Skin epidermis (tissue), 12 donors: ENCODE measurements around the gene ST6GAL1.
A peak's percentile ranks its signal among the peaks of the same experiment; 100 is the strongest.
"Not testable (repeated sequence)": the region's sequence is repeated elsewhere in the genome, so short reads cannot be mapped to it uniquely, and the experiment has no call there.

Experiments
- H3K27ac ChIP-seq, 21 experiments: fragments of 200-600 bp; sonication (generic) in 11 of 21; one replicate each; pipeline ENCODE4 v1.5.0; 2020; ENCODE audit warnings: mild to moderate bottlenecking in 3 of 21, inconsistent platforms in 2 of 21, moderate library complexity in 2 of 21
- H3K4me3 ChIP-seq, 7 experiments: fragments of 200-600 bp; sonication (generic) in 2 of 7; one replicate each; pipeline ENCODE4 v1.5.0; 2020; ENCODE audit warnings: inconsistent platforms in 2 of 7, mild to moderate bottlenecking in 2 of 7, moderate library complexity in 1 of 7

Gene ST6GAL1

GRCh38 chr3:187011915-187012314 is 81.6 kb downstream of the ST6GAL1 start:
- Histone ChIP-seq H3K27ac (peak overlapping the region in 9 of 21 experiments; percentile 1 to 88 (median 71)), H3K4me3 (no peak overlapping the region)

DNA sequence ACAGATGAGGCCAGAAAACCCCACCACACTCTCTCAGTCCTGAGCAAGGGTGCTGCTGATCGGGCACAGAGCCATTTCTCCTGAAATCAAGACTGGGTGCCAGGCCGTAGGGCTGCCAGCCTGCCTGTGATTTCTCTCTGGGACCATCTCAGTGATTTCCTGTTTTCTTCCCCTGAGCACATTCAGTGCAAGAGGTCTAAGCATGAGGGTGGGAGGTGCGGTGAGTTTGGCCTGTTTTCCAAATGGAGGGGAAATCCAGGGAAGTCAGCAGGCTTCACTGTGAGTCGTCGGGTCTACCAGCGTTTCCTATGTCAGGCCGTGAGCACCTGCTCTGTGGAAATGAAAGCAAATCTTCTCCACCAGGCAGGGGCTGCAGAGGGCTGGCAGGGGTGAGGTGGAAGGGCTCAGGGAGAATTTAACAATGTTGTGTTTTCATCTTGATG is 82.3 kb downstream of the ST6GAL1 start:
- Histone ChIP-seq H3K4me3 (no peak overlapping the region), H3K27ac (peak overlapping the region in 17 of 21 experiments; percentile 1 to 88 (median 54))

DNA sequence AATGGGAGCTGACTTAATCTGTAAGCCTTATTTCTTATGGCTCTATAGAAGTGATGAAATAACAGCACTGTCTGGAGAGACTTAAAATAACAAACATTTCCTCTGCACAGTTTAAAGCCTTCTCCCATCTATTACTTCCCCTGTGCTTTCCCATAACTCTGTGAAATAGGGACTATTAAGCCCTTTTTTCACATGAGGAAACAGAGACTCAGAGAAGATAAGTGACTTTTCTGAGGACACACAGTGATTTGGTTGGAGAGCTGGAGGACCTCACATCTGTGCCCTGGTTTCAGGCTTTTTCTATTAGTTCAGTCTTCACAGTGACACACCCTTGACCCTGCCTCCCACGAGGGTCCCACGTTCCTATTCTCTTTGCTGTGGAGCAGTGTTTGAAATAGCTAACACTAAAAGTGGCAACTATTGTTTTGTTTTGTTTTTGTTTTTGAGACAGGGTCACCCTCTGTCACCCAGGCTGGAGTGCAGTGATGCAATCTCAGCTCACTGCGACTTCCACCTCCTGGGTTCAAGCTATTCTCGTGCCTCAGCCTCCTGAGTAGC is 82.9 kb downstream of the ST6GAL1 start:
- no peak overlapping the region for H3K4me3 ChIP-seq
- peak overlapping the region in 5 of 21 experiments; percentile 46 to 88 (median 71) for H3K27ac ChIP-seq

GRCh38 chr3:187014417-187014864 is 84.1 kb downstream of the ST6GAL1 start:
- H3K27ac ChIP-seq, result peak overlapping the region in 1 of 21 experiments; percentile 3
- H3K4me3 ChIP-seq, result no peak overlapping the region

GRCh38 chr3:187015903-187016638 is 85.7 kb downstream of the ST6GAL1 start:
- Histone ChIP-seq H3K27ac (peak overlapping the region in 1 of 21 experiments; percentile 18), H3K4me3 (no peak overlapping the region)

DNA sequence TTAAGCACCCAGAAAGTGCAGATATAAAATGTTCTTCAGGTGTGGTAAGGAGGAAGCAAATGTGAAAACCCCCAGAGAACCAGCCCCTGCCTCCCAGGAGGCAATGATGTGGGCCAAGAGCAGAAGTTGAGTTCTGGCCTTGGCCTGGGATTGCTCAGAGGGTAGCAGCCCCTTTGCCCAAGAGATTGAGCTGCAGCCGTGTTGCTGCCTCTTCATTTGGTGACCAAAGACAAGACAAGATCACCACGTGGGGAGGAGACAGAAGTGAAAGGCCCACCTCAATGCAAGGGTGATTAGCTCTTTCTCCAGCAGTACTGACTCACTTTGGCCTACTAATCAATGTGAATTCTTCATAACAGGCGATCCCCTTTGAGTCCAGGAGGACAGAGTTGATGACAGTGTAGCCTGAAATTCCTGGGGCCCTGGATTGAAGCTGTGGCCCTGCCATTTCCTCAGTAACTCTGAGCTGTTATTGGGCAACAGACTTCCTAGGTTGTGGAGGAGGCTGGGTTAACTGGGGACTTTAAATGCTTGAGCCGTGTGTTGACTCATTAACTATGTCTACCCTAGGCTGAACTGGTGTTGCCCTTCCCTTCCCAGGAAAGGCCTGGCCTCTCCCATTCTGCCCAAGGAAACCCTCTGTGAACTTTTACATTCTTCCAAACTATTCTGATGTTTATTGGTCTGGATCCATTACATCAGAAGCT is 86.5 kb downstream of the ST6GAL1 start:
- Histone ChIP-seq H3K4me3 (no peak overlapping the region), H3K27ac (peak overlapping the region in 2 of 21 experiments; percentile 4 to 18)

DNA sequence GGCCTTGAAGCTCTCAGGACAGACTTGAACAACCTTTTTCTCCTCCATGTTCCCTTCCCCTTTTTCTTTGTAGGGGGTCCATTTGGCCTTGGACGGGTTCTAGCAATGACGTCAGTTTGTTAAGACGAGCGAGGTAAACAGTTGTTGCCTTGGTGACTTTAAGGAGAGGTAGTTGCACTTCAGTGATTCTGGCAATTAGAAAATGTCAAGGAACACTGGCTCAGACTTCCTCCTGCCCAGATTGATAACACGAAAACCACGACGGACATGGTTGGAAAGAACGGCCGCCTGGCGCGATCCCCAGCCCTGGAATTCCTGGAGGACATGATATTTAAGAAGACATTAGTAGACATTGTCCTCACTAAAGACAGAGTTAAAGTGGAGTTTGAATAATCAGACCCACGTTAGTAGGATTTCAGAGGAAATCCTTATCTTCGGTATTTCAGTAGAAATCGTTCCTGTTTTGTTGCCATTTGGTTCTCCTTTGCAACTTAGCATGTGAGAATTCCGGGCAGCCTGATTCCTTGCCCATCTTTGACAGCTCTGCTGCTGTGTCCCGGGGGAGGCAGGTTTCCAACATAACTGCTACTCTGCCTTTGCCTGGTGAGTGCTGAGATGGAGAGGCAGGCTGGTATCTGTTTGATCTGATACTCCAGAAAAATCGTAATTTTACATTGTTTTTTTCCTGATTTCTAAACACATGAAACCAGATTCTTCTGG is 87.3 kb downstream of the ST6GAL1 start:
- Histone ChIP-seq H3K27ac (peak overlapping the region in 1 of 21 experiments; percentile 4), H3K4me3 (no peak overlapping the region)

DNA sequence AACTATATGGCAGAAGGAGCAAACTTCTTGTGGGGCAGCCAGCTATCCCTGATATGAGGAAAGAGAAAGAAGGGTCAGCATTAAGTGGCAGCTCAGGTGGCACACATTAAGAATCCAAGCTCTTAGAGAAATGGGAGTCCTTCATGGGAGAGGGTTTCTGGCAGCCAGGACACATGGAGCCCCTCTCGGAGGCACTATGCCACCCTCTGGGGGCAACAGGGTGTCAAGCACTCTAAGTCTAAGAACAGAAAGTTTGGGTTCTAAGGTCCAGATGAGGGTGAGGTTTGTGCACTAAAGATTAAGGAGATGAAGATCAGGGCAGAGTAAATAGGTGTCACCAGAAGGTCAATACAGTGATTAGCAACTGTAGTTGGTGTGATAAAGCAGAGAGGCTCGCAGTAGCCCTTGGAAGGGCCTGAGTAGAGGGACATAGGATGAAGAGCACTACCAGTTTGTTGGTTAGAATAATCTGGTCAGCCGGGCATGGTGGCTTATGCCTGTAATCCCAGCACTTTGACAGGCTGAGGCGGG is 89.3 kb downstream of the ST6GAL1 start:
- H3K4me3 ChIP-seq, result no peak overlapping the region
- H3K27ac ChIP-seq, result peak overlapping the region in 2 of 21 experiments; percentile 10 to 12

DNA sequence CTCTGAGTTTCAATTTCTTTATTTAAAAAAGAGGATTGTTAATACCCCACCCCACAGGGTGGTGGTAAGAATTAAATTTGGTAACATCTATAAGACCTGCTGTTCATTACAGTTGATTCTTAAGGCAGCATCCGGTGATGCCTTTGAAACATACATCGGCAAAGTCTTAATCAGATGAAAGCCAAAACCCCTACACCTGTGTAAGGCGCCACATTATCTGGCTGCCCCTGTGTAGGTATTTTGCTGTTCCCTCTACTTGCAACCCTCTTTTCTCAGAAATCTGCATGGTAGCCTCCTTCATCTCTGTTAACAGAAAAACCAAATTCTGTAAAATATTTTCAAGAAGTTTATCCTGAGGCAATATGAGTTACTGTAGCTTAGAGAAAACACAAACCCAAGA is 90.0 kb downstream of the ST6GAL1 start:
- peak overlapping the region in 1 of 21 experiments; percentile 52 for H3K27ac ChIP-seq
- no peak overlapping the region for H3K4me3 ChIP-seq

DNA sequence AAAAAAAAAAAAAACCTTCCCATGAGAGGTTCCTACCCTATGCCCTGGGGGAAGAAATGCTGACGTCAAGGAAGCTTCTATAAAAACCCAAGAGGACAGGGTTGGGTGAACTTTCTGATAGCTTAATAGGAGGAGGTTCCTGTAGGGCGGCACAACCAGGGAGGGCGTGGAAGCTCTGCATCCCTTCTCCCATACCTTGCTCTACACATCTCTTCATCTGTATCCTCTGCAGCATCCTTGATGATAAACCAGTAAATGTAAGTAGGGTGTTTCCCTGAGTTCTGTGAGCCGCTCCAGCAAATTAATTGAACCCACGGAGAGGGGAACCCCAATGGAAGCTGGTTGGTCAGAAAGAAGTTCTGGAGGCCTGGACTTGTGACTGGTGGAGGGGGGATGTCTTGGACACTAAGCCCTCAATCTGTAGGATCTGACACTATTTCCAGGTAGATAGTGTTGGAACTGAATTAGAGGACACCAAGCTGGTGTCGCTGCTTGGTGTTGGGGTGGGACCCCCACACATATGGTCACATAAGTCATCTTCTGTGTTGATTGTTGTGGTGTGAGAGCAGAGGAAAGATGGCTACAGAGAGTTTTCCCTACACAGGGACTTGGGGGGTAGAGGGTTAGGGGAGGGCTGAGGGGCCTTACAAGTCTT is 91.5 kb downstream of the ST6GAL1 start:
- peak overlapping the region in 1 of 21 experiments; percentile 43 for H3K27ac ChIP-seq
- no peak overlapping the region for H3K4me3 ChIP-seq

- Histone ChIP-seq H3K4me3 (no peak overlapping the region), H3K27ac (peak overlapping the region in 2 of 21 experiments; percentile 4 to 43)
Observed at GRCh38 chr3:187022403-187023029, 92.2 kb downstream of the ST6GAL1 start.

- H3K4me3 ChIP-seq, result not testable (repeated sequence)
- peak overlapping the region in 1 of 21 experiments; percentile 4 for H3K27ac ChIP-seq
Observed at GRCh38 chr3:187023340-187023739, 93.0 kb downstream of the ST6GAL1 start.

- peak overlapping the region in 9 of 21 experiments; percentile 8 to 93 (median 79) for H3K27ac ChIP-seq
- no peak overlapping the region for H3K4me3 ChIP-seq
Observed at GRCh38 chr3:187024536-187025226, 94.4 kb downstream of the ST6GAL1 start.

DNA sequence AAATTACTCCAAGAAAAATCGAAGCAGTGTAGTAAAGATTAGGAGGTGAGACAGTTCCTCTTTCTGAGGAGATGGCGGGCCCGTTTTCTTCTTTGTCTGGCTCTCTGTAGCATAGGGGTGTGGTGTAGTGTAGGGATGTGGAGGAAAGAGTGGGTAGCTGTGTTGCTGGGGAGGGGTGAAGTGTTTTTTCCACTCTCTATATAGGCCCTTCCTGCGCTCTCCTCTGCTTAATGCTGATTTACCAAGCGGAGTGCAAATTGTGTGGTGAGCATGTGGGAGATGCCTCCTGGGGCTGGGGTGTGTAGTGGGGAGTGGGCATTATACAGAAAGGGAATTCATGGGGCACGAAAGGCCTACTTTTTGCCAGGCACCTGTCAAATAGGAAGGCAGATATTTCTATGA is 94.9 kb downstream of the ST6GAL1 start:
- Histone ChIP-seq H3K27ac (peak overlapping the region in 14 of 21 experiments; percentile 8 to 93 (median 62)), H3K4me3 (no peak overlapping the region)

GRCh38 chr3:187025656-187026316 is 95.5 kb downstream of the ST6GAL1 start:
- Histone ChIP-seq H3K27ac (peak overlapping the region in 14 of 21 experiments; percentile 8 to 93 (median 62)), H3K4me3 (no peak overlapping the region)

GRCh38 chr3:187026317-187026670 is 96.0 kb downstream of the ST6GAL1 start:
- no peak overlapping the region for H3K4me3 ChIP-seq
- H3K27ac ChIP-seq, result peak overlapping the region in 12 of 21 experiments; percentile 8 to 93 (median 66)

DNA sequence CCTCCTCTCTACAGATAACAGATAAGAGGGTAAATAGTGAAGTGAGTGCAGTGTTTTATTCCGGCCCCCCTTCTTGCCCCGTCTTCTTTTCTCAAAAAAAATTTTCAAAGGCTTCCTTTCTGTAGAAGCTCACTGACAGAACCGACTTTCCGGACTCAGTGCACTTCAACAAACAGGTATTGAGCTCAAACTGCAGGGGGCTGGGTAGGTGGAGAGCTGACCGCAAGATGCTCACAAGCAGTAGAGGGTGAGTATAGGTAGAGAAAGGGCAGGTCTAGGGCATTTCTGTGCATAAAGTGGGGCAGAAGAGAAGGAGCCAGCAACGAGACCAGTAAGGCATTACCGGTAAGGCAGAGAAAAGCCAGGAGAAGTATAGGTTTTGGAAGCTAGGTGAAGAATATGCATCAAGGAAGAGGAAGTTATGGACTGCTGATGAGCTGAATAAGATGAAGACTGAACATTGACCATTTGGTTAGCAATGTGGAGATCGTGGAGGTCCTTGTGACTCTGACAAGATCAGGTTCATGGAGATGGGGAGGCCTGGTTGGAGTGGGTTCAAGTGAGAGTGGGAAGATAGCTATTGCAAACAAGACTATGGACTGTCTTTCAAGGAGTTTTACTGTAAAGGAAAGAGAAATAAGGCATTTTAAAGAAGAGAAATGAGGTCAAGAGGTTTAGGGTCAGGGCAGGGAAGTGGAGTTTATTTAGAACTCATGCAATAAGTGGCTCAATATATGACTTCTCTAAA is 97.4 kb downstream of the ST6GAL1 start:
- peak overlapping the region in 2 of 7 experiments; percentile 8 to 9 for H3K4me3 ChIP-seq
- peak overlapping the region in 10 of 21 experiments; percentile 8 to 93 (median 56) for H3K27ac ChIP-seq
